BJ (cell line): ENCODE results near the gene OGFR. TPM values are rescaled to one million over a fixed set of nuclear protein-coding genes. Genes with fewer than 3 reads are reported as not detected.

ENCODE experiments used
- CTCF ChIA-PET: fragments of 350-600 bp; formaldehyde crosslinking; extraction: SDS; loops from one replicate; lab custom pipeline; 2021; ENCODE audit warnings: antibody characterized with exemption, inconsistent platforms; lab: Yijun Ruan, JAX
- POLR2A ChIA-PET: fragments of 300-600 bp; sonication (Branson Sonifier 250); formaldehyde crosslinking; extraction: SDS; loops from one replicate; lab custom pipeline; 2021; ENCODE audit warnings: antibody characterized with exemption; lab: Charles Lee
- DNase-seq: peaks from one replicate; pipeline ENCODE4 v3.0.0-alpha.2; 2011; ENCODE audit warnings: low read depth
- H3K27me3 ChIP-seq: 2 replicates; pipeline ENCODE4 v1.6.0; 2011; ENCODE audit warnings: low read length; ENCODE audit not compliant: control insufficient read depth, insufficient read depth
- H3K36me3 ChIP-seq: 2 replicates; pipeline ENCODE4 v1.5.1; 2011; ENCODE audit warnings: low read length; ENCODE audit not compliant: control insufficient read depth, insufficient read depth
- H3K4me3 ChIP-seq: 2 replicates; pipeline ENCODE4 v1.5.1; 2011; ENCODE audit warnings: low read depth, mild to moderate bottlenecking, control low read depth, low read length
- polyA plus RNA-seq: library from polyadenylated mRNA; depleted of rRNA; stranded (reverse); fragments of >200 nt; gene quantifications from 2 replicates; pipeline ENCODE4 v1.2.3, GENCODE V29; 2011
- TF ChIP-seq, protein P1 (sequence below): IDR thresholded peaks from 2 replicates; pipeline ENCODE4 v1.5.1; 2011; ENCODE audit warnings: low read depth, mild to moderate bottlenecking, control low read depth, inconsistent platforms, low read length, moderate library complexity; ENCODE audit not compliant: insufficient read depth

Gene OGFR
- polyA plus RNA-seq, 1 experiment: 34.2 TPM

DNA sequence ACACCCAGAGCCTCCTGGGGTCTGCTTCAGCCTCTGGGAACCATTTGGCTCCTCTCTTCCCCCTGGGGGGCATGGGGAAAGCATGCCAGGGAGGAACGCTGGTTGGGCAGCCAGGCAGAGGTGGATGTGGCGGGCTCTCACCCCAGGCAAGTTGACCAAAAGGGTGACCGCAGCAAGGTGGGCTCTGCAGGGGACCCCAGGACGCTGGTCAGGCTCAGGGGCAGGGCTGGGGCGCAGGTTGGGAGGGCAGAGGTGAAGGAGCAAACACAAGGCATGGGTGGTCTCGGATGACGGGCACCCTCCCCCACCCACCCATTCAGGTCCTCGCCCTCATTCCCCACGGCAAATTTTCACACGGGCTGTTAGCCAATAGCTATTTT, 38.6 kb upstream of the OGFR start:
- no peak for DNase-seq
- H3K27me3 ChIP-seq: peaks cover 5% of the 10 kb centered on the region; the same call in 1 of the 2 replicates
- ChIA-PET POLR2A (no interaction called here), CTCF (no interaction called here)
- TF ChIP-seq, protein P1, sequence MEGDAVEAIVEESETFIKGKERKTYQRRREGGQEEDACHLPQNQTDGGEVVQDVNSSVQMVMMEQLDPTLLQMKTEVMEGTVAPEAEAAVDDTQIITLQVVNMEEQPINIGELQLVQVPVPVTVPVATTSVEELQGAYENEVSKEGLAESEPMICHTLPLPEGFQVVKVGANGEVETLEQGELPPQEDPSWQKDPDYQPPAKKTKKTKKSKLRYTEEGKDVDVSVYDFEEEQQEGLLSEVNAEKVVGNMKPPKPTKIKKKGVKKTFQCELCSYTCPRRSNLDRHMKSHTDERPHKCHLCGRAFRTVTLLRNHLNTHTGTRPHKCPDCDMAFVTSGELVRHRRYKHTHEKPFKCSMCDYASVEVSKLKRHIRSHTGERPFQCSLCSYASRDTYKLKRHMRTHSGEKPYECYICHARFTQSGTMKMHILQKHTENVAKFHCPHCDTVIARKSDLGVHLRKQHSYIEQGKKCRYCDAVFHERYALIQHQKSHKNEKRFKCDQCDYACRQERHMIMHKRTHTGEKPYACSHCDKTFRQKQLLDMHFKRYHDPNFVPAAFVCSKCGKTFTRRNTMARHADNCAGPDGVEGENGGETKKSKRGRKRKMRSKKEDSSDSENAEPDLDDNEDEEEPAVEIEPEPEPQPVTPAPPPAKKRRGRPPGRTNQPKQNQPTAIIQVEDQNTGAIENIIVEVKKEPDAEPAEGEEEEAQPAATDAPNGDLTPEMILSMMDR: no peak
- H3K4me3 ChIP-seq: no peak overlapping the region
- no peaks in the 10 kb centered on the region for H3K36me3 ChIP-seq

DNA sequence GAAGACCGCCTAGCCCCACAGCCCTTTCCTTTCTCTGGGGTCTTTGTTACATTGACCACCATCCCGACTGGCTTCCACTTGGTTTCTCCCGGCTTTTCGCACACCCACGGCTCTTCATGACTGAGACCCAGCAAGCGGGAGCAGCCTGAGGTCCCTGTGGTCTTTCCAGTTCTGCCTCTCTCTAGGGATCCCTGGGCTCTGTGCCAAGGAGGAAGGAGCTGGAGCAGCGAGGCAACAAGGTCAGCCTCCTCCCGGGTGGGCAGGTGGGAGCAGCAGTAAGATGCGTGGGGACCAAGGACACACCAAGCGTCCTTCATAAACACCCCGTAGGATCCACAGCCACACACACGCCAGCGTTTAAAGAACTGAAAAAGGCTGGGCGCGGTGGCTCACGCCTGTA, 37.9 kb upstream of the OGFR start:
- Histone ChIP-seq H3K27me3 (peaks cover 5% of the 10 kb centered on the region; the same call in 1 of the 2 replicates), H3K36me3 (no peaks in the 10 kb centered on the region), H3K4me3 (no peak overlapping the region)
- ChIA-PET CTCF (no interaction called here), POLR2A (no interaction called here)
- DNase-seq: no peak
- TF ChIP-seq, protein P1: no peak

DNA sequence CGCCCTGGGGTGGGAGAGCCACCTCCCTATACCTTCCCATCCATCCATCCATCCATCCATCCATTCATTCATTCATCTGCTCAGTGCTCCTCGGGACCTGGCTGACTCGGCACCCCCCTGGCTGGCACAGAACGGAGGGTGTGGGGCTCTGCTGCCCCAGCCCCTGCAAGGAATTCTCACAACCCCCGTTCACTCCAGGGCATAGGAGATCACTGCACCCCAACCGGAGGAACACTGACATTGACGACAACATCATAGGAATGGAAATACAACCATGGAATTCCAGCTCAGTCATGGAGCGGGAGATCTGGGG, 36.4 kb upstream of the OGFR start:
- Histone ChIP-seq H3K36me3 (no peaks in the 10 kb centered on the region), H3K4me3 (no peak overlapping the region), H3K27me3 (peaks cover 5% of the 10 kb centered on the region; the same call in 1 of the 2 replicates)
- DNase-seq: no peak
- TF ChIP-seq, protein P1: no peak
- POLR2A ChIA-PET: no interaction called here
- CTCF ChIA-PET: interaction anchor here (1.0 kb wide), 1 partner anchor 23 kb away, joined by 6 read pairs; no protein-coding TSS in a partner anchor

DNA sequence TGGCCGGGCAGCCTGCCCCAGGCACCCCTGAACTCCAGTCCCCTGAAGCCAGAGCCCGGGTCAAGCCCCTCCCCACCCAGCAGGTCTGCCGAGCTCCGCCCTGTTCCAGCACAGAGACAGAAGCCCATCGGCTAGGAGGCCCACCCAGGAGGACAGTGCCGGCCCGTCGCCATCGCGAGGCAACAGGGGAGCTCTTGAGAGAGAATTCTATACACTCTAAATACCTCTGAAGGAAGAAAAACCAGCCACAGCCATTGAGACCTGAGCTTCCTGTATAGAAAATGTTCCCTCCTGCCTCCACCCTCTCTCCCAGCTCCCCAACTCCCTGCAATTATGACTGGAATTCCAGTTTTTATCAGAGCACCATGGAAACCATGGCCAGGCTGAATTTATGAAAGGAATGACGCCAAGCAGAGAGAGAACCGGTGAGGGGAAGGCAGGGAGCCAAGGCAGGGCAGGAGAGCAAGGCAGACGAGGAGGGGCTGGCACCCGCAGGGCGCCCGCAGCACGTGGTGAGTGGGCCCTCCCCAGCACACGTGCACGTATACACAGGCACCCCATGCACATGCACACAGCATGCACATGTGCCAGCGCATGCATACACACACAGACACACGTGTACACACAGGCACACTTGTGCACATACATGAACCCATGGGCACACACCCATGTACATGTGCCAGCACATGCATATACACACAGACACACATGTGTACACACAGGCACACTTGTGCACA, 35.9 kb upstream of the OGFR start:
- Histone ChIP-seq H3K4me3 (no peak overlapping the region), H3K27me3 (peaks cover 6% of the 10 kb centered on the region), H3K36me3 (no peaks in the 10 kb centered on the region)
- ChIA-PET POLR2A (no interaction called here), CTCF (interaction anchor here (1.0 kb wide), 1 partner anchor 23 kb away, joined by 6 read pairs; no protein-coding TSS in a partner anchor)
- peak; percentile 11 for DNase-seq
- TF ChIP-seq, protein P1: no peak

DNA sequence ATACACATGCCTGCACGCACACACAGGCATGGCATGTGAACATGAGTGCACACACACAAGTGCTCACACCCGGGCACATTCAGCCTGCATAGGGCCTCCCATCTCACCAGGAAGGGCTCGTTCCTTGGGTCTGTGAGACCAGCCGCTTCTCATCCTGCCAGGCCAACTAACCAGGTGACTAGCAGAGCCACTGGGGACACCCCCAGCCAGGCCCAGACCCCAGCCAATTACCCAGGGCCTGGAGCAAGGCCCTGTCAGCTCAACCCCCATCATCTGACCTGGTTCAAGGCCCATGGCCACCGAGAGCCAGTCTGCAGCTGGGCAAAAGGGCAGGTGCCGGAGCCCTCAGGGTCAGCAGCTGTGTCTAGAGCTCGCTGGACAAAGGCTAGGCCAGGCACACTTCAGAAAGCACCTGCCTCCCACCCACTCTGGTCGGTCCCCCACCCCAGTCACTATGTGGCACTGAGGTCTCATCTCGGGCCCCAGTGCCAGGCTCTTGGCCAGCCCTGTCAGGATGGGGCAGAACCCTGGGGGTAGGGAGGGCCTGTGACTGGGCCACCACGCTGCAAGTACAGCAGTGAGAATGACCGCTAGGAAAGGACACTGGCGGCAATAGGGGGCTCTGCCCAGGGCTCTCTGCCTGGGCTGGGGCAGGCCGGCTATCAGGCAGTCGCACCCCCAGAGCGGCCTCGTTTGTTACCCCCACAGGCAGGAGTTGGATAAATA, 35.1 kb upstream of the OGFR start:
- DNase-seq: no peak
- ChIA-PET POLR2A (no interaction called here), CTCF (no interaction called here)
- TF ChIP-seq, protein P1: no peak
- Histone ChIP-seq H3K4me3 (no peak overlapping the region), H3K36me3 (no peaks in the 10 kb centered on the region), H3K27me3 (peaks cover 8% of the 10 kb centered on the region)
